ENCODE results near the gene TLCD2. TPM values are rescaled to one million over a fixed set of nuclear protein-coding genes. Genes with fewer than 3 reads are reported as not detected.

The TLCD2 gene
- total and polyA plus RNA-seq, 2 of the 13 experiments (the other 11 are each of a cell fraction or from before 2014, with no cell fraction given), result 0.90 to 1.1 TPM

DNA sequence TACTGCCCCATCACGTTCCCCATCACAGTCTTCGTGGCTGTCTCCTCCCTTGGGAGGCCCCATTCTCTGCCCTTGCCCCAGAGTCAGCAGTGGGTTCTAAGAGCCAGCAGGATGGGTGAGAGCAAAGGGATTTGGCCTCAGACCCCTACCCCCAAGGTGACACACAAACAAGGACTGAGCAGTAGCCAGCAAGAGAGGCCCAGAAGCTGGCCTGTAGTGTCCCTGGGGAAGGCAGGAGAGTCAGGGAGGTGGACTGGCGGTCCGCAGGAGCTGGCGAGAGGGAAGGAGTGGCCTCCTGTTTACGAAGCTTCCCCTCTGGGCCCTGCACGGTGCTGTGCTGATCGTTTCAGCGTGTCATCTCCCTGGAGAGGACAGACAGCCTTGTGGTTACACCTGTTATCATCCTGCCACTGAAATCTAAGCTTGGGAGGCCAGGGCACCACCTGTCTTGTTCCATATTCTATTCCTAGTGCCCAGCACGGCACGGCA is 22.7 kb upstream of the TLCD2 start:
- no peak for FAIRE-seq
- POLR2A ChIA-PET, result interaction anchor here (0.8 to 6.3 kb wide), 6 partner anchors 8 to 30 kb away, joined by 3 to 44 read pairs (median 9); partner anchors contain the start of genes SERPINF1, SERPINF2 and WDR81
- WGBS (ENCODE audit: low lambda C conversion rate), result 78% methylated on average over 9 of the region's 11 CpGs

DNA sequence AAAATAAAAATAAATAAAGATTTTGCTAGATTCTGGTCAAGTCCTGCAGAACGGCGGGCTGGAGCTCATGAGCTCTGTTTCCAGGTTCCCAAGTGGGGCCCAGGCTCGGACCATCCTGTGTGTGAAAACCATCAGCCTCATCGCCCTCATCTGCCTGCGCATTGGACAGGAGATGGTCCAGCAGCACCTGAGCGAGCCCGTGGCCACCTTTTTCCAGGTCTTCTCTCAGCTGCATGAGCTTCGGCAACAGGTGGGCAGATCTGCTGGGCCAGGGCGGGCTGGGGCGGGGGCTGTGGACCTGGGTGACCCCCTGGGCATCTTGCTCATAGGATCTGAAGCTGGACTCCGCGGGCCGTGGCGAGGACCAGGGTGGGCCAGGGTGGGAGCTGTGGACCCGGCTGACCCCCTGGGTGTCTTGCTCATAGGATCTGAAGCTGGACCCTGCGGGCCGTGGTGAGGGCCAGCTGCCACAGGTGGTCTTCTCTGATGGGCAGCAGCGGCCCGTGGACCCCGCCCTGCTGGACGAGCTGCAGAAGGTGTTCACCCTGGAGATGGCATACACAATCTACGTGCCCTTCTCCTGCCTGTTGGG is 22.2 kb upstream of the TLCD2 start:
- H3K4me2 ChIP-seq (ENCODE audit: low read depth, low read length), result no peak overlapping the region
- H3K36me3 ChIP-seq (replicated peaks in 1 of 2; ENCODE audit: control insufficient read depth in 1 of 2, insufficient read depth in 2 of 2, low read length in 2 of 2), result peaks cover 2 to 3% of the 10 kb centered on the region in 2 experiments; a peak in 4 of 5 replicates
- no peak overlapping the region for H3K27ac ChIP-seq (ENCODE audit: extremely low read length, insufficient read depth, low read length)
- no peaks in the 10 kb centered on the region for H3K27me3 ChIP-seq (ENCODE audit: control insufficient read depth in 1 of 2, insufficient read depth in 2 of 2, low read length in 2 of 2)
- BruUV-seq (replicated peaks), result no TSS peak
- ChIA-PET CTCF (ENCODE audit: low intra/inter-chr PET ratio, low total read pairs) (no interaction called here), POLR2A (interaction anchor here (1.2 to 6.3 kb wide), 4 partner anchors 10 to 30 kb away, joined by 5 to 44 read pairs (median 14); partner anchors contain the start of genes SERPINF1 and SERPINF2)
- ATAC-seq, result no peak
- H4K20me1 ChIP-seq (ENCODE audit: insufficient read depth, low read length), result no peaks in the 10 kb centered on the region
- peaks cover 47% of the 10 kb centered on the region for H3K4me1 ChIP-seq (ENCODE audit: insufficient read depth, low read length)
- intact Hi-C loops (cut with micrococcal nuclease; ENCODE audit: unreplicated experiment), result no loop called here
- H3K9ac ChIP-seq (ENCODE audit: insufficient read depth, low read depth, low read length), result no peak overlapping the region
- DNase-seq (ENCODE audit: low spot score), result no peak
- WGBS (ENCODE audit: low lambda C conversion rate), result 96% methylated on average over 4 of the region's 22 CpGs
- H3K4me3 ChIP-seq (replicated peaks in 1 of 3; ENCODE audit: insufficient read depth in 1 of 3, low read depth in 2 of 3, low read length in 3 of 3), result no peak overlapping the region
- H3K79me2 ChIP-seq (ENCODE audit: insufficient read depth, low read length), result peaks cover 10% of the 10 kb centered on the region
- H2AFZ ChIP-seq (ENCODE audit: low read length), result no peak overlapping the region
- no peaks in the 10 kb centered on the region for H3K9me3 ChIP-seq (ENCODE audit: low read length)
- no peak for FAIRE-seq
- peak; percentile 75 for TF ChIP-seq AGO2 (optimal IDR thresholded peaks at IDR 0.05; ENCODE audit: low read depth, low read length)
- TF ChIP-seq, protein P1, sequence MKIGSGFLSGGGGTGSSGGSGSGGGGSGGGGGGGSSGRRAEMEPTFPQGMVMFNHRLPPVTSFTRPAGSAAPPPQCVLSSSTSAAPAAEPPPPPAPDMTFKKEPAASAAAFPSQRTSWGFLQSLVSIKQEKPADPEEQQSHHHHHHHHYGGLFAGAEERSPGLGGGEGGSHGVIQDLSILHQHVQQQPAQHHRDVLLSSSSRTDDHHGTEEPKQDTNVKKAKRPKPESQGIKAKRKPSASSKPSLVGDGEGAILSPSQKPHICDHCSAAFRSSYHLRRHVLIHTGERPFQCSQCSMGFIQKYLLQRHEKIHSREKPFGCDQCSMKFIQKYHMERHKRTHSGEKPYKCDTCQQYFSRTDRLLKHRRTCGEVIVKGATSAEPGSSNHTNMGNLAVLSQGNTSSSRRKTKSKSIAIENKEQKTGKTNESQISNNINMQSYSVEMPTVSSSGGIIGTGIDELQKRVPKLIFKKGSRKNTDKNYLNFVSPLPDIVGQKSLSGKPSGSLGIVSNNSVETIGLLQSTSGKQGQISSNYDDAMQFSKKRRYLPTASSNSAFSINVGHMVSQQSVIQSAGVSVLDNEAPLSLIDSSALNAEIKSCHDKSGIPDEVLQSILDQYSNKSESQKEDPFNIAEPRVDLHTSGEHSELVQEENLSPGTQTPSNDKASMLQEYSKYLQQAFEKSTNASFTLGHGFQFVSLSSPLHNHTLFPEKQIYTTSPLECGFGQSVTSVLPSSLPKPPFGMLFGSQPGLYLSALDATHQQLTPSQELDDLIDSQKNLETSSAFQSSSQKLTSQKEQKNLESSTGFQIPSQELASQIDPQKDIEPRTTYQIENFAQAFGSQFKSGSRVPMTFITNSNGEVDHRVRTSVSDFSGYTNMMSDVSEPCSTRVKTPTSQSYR (CRISPR knock-in tag; IDR thresholded peaks at IDR 0.05; ENCODE audit: borderline replicate concordance), result no peak
- peak; percentile 36; the same call in 1 of the 2 replicates for TF ChIP-seq RBFOX2 (IDR thresholded peaks at IDR 0.05; ENCODE audit: low read depth, low read length)
- in situ Hi-C loops (cut with HindIII; ENCODE audit: extremely low pct_ligation_motif_present, low pct_unique_long_range_greater_than_20kb), result no loop called here

More for the DNA sequence above, 22.7 kb upstream of the TLCD2 start:
- no TSS peak for BruUV-seq (replicated peaks)
- Histone ChIP-seq H3K36me3 (replicated peaks in 1 of 2; ENCODE audit: control insufficient read depth in 1 of 2, insufficient read depth in 2 of 2, low read length in 2 of 2) (peaks cover 5 to 6% of the 10 kb centered on the region in 2 experiments; a peak in 4 of 5 replicates), H3K9ac (ENCODE audit: insufficient read depth, low read depth, low read length) (no peak overlapping the region), H3K4me1 (ENCODE audit: insufficient read depth, low read length) (peaks cover 47% of the 10 kb centered on the region), H3K79me2 (ENCODE audit: insufficient read depth, low read length) (peaks cover 6% of the 10 kb centered on the region), H3K9me3 (ENCODE audit: low read length) (no peaks in the 10 kb centered on the region), H3K27ac (ENCODE audit: extremely low read length, insufficient read depth, low read length) (no peak overlapping the region), H2AFZ (ENCODE audit: low read length) (no peak overlapping the region), H3K4me3 (replicated peaks in 1 of 3; ENCODE audit: insufficient read depth in 1 of 3, low read depth in 2 of 3, low read length in 3 of 3) (no peak overlapping the region), H3K4me2 (ENCODE audit: low read depth, low read length) (no peak overlapping the region), H4K20me1 (ENCODE audit: insufficient read depth, low read length) (no peaks in the 10 kb centered on the region), H3K27me3 (ENCODE audit: control insufficient read depth in 1 of 2, insufficient read depth in 2 of 2, low read length in 2 of 2) (no peaks in the 10 kb centered on the region)
- CTCF ChIA-PET (ENCODE audit: low intra/inter-chr PET ratio, low total read pairs), result no interaction called here
- DNase-seq (ENCODE audit: low spot score) (no peak), ATAC-seq (no peak)
- intact Hi-C loops (cut with micrococcal nuclease; ENCODE audit: unreplicated experiment), result no loop called here
- TF ChIP-seq FOXP1 (IDR thresholded peaks at IDR 0.05), result no peak
- TF ChIP-seq FOXP1 (CRISPR knock-in tag; IDR thresholded peaks at IDR 0.05), result no peak
- TF ChIP-seq RBM22 (optimal IDR thresholded peaks at IDR 0.05; ENCODE audit: low read length), result no peak
- no peak for TF ChIP-seq ZNF557 (CRISPR knock-in tag; IDR thresholded peaks at IDR 0.05)
- no peak for TF ChIP-seq NBN (conservative IDR thresholded peaks at IDR 0.05)
- no peak for TF ChIP-seq HNF4G (IDR thresholded peaks at IDR 0.05; ENCODE audit: borderline replicate concordance, low read depth, low read length)
- TF ChIP-seq HNF4G (CRISPR knock-in tag; IDR thresholded peaks at IDR 0.05; ENCODE audit: borderline replicate concordance, low read depth), result no peak
- TF ChIP-seq TBL1XR1 (IDR thresholded peaks at IDR 0.05; ENCODE audit: borderline replicate concordance, low read length, partially characterized antibody), result no peak
- in situ Hi-C loops (cut with HindIII; ENCODE audit: extremely low pct_ligation_motif_present, low pct_unique_long_range_greater_than_20kb), result no loop called here

Data from HepG2 (cell line).